K562 treated with DMSO at 1 percent for 4 hours (cell line): ENCODE data around the gene PGM1. TPM values are rescaled to one million over a fixed set of nuclear protein-coding genes. Genes with fewer than 3 reads are reported as not detected.

ENCODE experiments used
- total RNA-seq: library from RNA; unstranded; fragments of 300-600 nt; gene quantifications from 2 replicates; pipeline ENCODE4 v1.2.3, GENCODE V29; 2022; ENCODE audit not compliant: insufficient read depth

Gene PGM1
- not detected in 2 replicates for total RNA-seq

GRCh38 chr1:63593303-63593885 is at the start of gene PGM1:
TSS of gene PGM1 (plus strand) at chr1:63593411. CDS start at chr1:63593489, 78 bp downstream.

Other genes with a start within 250 kb of the PGM1 start
- 3.9 and 5.8 TPM in 2 replicates for gene ALG6, start 225.8 kb upstream of the PGM1 start, total RNA-seq
- gene ITGB3BP, start 70.2 kb upstream of the PGM1 start, total RNA-seq = 52.2 and 57.8 TPM in 2 replicates
- 2.0 and 5.7 TPM in 2 replicates for gene EFCAB7, start 69.9 kb upstream of the PGM1 start, total RNA-seq
- not detected in 2 replicates for gene ROR1, start 180.6 kb downstream of the PGM1 start, total RNA-seq